ENCODE measurements around the gene KRT37. TPM values are rescaled to one million over a fixed set of nuclear protein-coding genes. Genes with fewer than 3 reads are reported as not detected.
A peak's percentile ranks its signal among the peaks of the same experiment; 100 is the strongest.

Gene KRT37
- total RNA-seq, 1 donor from 2014 or later: not detected

GRCh38 chr17:41393826-41394225, 30.6 kb downstream of the KRT37 start:
- DNase-seq (ENCODE audit: low read depth) (no peak), FAIRE-seq (no peak)
- Histone ChIP-seq H3K36me3 (ENCODE audit: control insufficient read depth, insufficient read depth, low read length) (no peaks in the 10 kb centered on the region), H3K4me3 (ENCODE audit: low read depth, low read length) (no peak overlapping the region), H3K27me3 (ENCODE audit: control insufficient read depth, insufficient read depth, low read length) (no peaks in the 10 kb centered on the region)
- TF ChIP-seq CTCF (IDR thresholded peaks at IDR 0.05; ENCODE audit: insufficient read depth, low read length, severe bottlenecking): no peak

GRCh38 chr17:41393294-41393693, 31.1 kb downstream of the KRT37 start:
- FAIRE-seq: no peak
- TF ChIP-seq CTCF (IDR thresholded peaks at IDR 0.05; ENCODE audit: insufficient read depth, low read length, severe bottlenecking): no peak
- Histone ChIP-seq H3K4me3 (ENCODE audit: low read depth, low read length) (no peak overlapping the region), H3K27me3 (ENCODE audit: control insufficient read depth, insufficient read depth, low read length) (no peaks in the 10 kb centered on the region), H3K36me3 (ENCODE audit: control insufficient read depth, insufficient read depth, low read length) (no peaks in the 10 kb centered on the region)
- DNase-seq (ENCODE audit: low read depth): no peak

- no peak for TF ChIP-seq CTCF (IDR thresholded peaks at IDR 0.05; ENCODE audit: insufficient read depth, low read length, severe bottlenecking)
- DNase-seq (ENCODE audit: low read depth) (peak; percentile 43), FAIRE-seq (no peak)
- no peaks in the 10 kb centered on the region for H3K36me3 ChIP-seq (ENCODE audit: control insufficient read depth, insufficient read depth, low read length)
- H3K4me3 ChIP-seq (ENCODE audit: low read depth, low read length): no peak overlapping the region
- no peaks in the 10 kb centered on the region for H3K27me3 ChIP-seq (ENCODE audit: control insufficient read depth, insufficient read depth, low read length)
Measured at GRCh38 chr17:41392278-41392677, 32.1 kb downstream of the KRT37 start.

- no peak for TF ChIP-seq CTCF (IDR thresholded peaks at IDR 0.05; ENCODE audit: insufficient read depth, low read length, severe bottlenecking)
- no peaks in the 10 kb centered on the region for H3K36me3 ChIP-seq (ENCODE audit: control insufficient read depth, insufficient read depth, low read length)
Measured at GRCh38 chr17:41391535-41391934, 32.9 kb downstream of the KRT37 start.

GRCh38 chr17:41390411-41390938, 33.9 kb downstream of the KRT37 start:
- Histone ChIP-seq H3K36me3 (ENCODE audit: control insufficient read depth, insufficient read depth, low read length) (no peaks in the 10 kb centered on the region), H3K27me3 (ENCODE audit: control insufficient read depth, insufficient read depth, low read length) (no peaks in the 10 kb centered on the region), H3K4me3 (ENCODE audit: low read depth, low read length) (no peak overlapping the region)
- no peak for DNase-seq (ENCODE audit: low read depth)
- FAIRE-seq: no peak
- TF ChIP-seq CTCF (IDR thresholded peaks at IDR 0.05; ENCODE audit: insufficient read depth, low read length, severe bottlenecking): no peak

More at GRCh38 chr17:41391535-41391934, 32.9 kb downstream of the KRT37 start:
- DNase-seq (ENCODE audit: low read depth) (peak; percentile 37), FAIRE-seq (no peak)
- Histone ChIP-seq H3K4me3 (ENCODE audit: low read depth, low read length) (no peak overlapping the region), H3K27me3 (ENCODE audit: control insufficient read depth, insufficient read depth, low read length) (no peaks in the 10 kb centered on the region)

GRCh38 chr17:41387670-41388069, 36.7 kb downstream of the KRT37 start:
- Histone ChIP-seq H3K36me3 (ENCODE audit: control insufficient read depth, insufficient read depth, low read length) (no peaks in the 10 kb centered on the region), H3K27me3 (ENCODE audit: control insufficient read depth, insufficient read depth, low read length) (no peaks in the 10 kb centered on the region), H3K4me3 (ENCODE audit: low read depth, low read length) (no peak overlapping the region)
- DNase-seq (ENCODE audit: low read depth) (no peak), FAIRE-seq (no peak)
- no peak for TF ChIP-seq CTCF (IDR thresholded peaks at IDR 0.05; ENCODE audit: insufficient read depth, low read length, severe bottlenecking)

Data from bronchial epithelial cell (primary cell).